Measurements from ENCODE around the gene SNU13.
A peak's percentile ranks its signal among the peaks of the same experiment; 100 is the strongest.
"Not testable (repeated sequence)": the region's sequence is repeated elsewhere in the genome, so short reads cannot be mapped to it uniquely, and the experiment has no call there.

Gene SNU13

DNA sequence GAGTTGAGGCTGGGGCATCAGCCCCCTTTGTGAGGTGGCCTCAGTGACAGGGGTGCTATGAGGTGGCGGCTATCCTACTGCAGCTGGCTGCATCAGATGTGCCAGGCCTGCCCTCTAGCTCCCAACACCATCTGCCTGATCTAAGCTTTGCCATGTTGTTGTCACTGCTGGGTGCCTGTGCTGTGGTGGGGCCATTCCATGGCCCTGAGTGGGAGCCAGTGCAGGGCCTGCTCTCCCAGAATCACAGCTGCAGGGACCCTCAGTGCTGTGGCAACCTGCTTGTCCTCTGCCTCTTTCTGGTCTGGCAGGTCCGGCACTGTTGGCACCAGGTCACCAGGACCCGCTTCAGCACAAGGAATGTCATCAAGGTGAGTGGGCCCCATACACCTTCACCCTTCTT is 1.8 kb upstream of the SNU13 start:
- TF ChIP-seq, protein P1, sequence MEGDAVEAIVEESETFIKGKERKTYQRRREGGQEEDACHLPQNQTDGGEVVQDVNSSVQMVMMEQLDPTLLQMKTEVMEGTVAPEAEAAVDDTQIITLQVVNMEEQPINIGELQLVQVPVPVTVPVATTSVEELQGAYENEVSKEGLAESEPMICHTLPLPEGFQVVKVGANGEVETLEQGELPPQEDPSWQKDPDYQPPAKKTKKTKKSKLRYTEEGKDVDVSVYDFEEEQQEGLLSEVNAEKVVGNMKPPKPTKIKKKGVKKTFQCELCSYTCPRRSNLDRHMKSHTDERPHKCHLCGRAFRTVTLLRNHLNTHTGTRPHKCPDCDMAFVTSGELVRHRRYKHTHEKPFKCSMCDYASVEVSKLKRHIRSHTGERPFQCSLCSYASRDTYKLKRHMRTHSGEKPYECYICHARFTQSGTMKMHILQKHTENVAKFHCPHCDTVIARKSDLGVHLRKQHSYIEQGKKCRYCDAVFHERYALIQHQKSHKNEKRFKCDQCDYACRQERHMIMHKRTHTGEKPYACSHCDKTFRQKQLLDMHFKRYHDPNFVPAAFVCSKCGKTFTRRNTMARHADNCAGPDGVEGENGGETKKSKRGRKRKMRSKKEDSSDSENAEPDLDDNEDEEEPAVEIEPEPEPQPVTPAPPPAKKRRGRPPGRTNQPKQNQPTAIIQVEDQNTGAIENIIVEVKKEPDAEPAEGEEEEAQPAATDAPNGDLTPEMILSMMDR (IDR thresholded peaks at IDR 0.05; ENCODE audit: borderline replicate concordance, insufficient read depth, low read depth, low read length): no peak
- no peak overlapping the region for H3K4me3 ChIP-seq (ENCODE audit: low read depth, low read length)

DNA sequence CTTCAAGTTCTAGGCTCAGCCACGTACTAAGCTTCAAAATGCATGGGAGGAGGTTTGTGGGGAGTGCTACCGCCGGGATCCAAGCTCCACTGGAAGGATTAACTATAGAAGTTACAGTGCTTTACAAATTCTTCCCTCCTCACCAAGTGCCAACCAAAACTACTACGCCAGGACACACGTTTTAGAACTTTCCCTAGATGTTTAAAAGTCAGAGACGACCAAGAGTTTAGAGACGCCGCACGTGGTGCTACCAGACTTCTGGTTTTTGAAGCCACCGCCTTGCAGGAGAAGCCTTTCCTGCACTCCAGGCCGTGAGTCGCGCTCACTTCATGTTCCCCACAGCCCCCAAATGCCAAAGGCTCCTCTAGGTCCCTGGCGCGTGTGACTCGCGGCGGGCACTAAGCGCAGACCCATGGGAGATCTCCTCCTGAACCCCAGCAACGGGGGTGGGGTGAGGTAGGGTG is 734 bp downstream of the SNU13 start:
- TF ChIP-seq, protein P1 (IDR thresholded peaks at IDR 0.05; ENCODE audit: borderline replicate concordance, insufficient read depth, low read depth, low read length): no peak

DNA sequence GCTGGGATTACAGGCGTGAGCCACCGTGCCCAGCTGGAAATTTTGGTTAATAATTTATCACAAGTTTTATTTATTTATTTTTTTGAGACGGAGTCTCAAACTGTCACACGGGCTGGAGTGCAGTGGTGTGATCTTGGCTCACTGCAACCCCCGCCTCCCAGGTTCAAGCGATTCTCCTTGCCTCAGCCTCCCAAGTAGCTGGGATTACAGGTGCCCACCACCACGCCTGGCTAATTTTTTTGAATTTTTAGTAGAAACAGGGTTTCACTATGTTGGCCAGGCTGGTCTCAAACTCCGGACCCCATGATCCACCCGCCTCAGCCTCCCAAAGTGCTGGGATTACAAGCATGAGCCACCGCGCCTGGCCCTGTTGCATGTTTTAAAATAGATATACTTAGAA is 1.8 kb downstream of the SNU13 start:
- not testable (repeated sequence) for H3K4me3 ChIP-seq (ENCODE audit: low read depth, low read length)

More for the DNA sequence above, 734 bp downstream of the SNU13 start:
- peak overlapping the region; percentile 93 for H3K4me3 ChIP-seq (ENCODE audit: low read depth, low read length)

DNA sequence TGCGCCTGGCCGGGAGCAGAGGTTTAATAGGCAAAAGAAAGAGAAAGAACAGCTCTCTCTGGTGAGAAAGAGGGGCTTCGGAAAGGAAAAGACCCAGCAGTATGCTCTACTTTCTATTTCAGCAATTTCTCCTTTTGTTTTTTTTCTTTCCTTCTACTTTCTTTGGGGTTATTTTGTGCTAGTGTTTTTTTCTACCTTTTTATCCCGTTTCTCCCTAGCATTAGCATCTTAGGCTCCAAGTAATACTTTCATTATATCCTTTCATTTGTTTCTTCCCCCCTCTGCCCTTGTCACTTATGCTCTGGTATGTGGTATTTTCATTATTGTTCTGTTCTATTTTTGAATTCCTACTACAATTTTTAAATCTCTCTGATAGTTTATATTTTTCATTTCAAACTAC is 4.5 kb downstream of the SNU13 start:
- H3K4me3 ChIP-seq (ENCODE audit: low read depth, low read length): no peak overlapping the region
- TF ChIP-seq, protein P1 (IDR thresholded peaks at IDR 0.05; ENCODE audit: borderline replicate concordance, insufficient read depth, low read depth, low read length): no peak

DNA sequence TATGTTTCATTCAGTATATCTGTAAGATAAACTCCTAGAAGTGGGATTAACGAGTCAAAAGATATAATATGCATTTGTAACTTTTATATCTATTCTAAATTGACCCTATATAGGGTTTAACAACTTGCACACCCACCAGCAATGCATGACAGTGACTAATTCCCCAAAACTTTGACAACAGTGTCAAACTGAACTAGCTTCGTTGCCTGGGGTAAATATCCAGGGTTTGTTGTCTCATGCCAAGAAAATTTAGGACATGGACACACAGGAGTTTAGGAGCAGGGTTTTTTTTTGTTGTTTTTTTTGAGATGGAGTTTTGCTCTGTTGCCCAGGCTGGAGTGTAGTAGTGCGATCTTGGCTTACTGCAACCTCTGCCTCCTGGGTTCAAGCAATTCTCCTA is 5.1 kb downstream of the SNU13 start:
- no peak overlapping the region for H3K4me3 ChIP-seq (ENCODE audit: low read depth, low read length)
- TF ChIP-seq, protein P1 (IDR thresholded peaks at IDR 0.05; ENCODE audit: borderline replicate concordance, insufficient read depth, low read depth, low read length): no peak

DNA sequence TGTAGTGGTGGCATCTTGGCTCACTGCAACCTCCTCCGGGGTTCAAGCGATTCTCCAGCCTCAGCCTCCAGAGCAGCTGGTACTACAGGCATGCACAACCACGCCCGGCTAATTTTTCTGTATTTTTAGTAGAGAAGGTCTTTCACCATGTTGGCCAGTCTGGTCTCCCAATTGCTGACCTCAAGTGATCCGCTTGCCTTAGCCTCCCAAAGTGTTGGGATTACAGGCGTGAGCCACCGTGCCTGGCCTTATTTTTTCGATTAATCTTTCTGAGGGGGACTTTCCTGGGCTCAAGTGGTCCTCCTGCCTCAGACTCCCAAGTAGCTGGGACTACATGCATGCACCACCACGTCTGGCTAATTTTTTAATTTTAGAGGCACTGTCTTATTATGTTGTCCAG is 5.6 kb downstream of the SNU13 start:
- TF ChIP-seq, protein P1 (IDR thresholded peaks at IDR 0.05; ENCODE audit: borderline replicate concordance, insufficient read depth, low read depth, low read length): no peak
- no peak overlapping the region for H3K4me3 ChIP-seq (ENCODE audit: low read depth, low read length)

DNA sequence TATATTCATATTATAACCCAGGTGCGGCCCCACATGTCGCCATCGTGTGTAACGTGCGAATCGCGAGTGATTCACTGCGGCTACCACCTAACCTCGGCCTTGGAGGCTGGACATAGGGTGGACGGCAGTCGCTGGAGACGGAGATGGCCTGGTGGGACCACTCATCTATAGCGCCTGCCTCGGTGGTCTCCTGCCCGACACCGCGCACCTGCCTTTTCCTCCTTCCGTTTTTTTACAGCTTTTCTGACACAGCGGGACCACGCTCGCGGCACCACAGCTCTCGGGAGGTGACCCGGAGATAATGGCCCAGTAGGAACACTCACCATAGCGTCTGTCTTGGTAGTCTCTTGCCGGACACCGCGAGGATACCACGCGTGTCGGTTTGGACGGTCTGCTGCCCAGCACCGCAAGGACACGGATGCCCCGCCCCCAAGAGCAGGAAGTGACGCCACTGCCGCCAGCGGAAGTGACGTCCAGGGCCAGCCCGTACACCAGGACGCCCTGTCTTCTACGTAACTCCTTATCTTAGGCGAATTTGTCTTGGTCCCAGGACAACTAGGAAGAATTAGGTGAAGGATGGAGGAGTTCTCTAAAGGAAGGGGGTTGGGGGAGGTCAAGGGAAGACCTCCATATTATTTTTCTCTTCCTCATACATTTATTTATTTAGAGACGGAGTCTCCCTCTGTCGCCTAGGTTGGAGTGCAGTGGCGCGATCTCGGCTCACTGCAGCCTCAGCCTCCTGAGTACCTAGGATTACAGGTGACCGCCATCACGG is 6.4 kb downstream of the SNU13 start:
- peak overlapping the region; percentile 60 for H3K4me3 ChIP-seq (ENCODE audit: low read depth, low read length)
- TF ChIP-seq, protein P1 (IDR thresholded peaks at IDR 0.05; ENCODE audit: borderline replicate concordance, insufficient read depth, low read depth, low read length): no peak
